Activated T-cell treated with anti-CD3 and anti-CD28 coated beads, Interleukin-2, amount 50 U/mL, for 1 hour (primary cell): ENCODE data around the gene EFHB.
"Not testable (repeated sequence)": the region's sequence is repeated elsewhere in the genome, so short reads cannot be mapped to it uniquely, and the experiment has no call there.

Experiments
- DNase-seq: peaks from one replicate; pipeline ENCODE4 v3.0.0-alpha.2; 2020

The EFHB gene

GRCh38 chr3:19931180-19931692, 2.8 kb downstream of the EFHB start:
- DNase-seq = no peak

DNA sequence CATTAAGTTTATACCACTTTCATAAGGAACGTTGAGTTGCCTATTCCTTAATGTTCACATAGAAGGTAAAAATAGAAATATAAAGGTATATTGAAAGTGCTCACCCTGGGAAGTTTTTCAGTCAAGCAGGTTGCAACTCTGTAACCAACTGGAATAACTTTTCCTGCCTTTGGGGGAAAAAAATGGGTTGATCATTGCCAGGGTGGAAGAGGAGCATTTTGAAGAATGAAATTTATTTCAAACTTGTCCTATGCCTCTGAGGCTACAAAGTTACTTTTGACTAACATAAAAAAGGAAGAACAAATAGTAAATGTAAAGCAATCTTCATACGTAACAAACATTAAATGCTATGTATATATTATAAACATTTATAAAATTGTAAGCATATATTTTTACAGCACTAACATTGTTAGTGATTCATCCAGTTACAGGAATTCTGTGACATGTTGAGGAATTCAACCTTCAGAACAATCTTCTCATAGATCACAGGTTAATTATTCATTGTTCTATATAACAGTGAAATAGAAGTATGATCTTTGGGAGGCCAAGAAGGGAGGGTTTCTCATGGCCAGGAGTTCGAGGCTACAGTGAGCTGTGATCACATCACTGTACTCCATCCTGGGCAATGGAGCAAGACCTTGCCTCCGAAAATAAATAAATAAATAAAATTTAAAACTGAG, 13.5 kb downstream of the EFHB start:
- no peak for DNase-seq

DNA sequence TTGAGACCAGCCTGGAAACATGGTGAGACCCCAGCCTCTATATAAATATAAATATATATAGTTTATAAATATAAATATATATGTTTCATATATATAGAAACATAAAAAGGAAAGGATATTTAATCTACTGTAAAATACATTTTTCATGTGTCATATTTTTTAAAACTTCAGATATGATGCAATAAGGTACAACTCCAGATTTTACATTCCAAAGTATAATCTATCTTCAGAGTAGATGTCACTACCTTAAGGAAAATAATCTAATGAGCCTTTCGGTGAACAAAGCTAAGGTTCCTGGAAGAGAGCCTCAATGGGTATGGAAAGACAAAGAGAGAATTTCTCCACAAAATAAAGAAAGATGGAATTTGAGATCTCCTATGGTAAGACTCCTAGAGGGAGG, 16.9 kb downstream of the EFHB start:
- DNase-seq = no peak

GRCh38 chr3:19911452-19911851, 22.6 kb downstream of the EFHB start:
- DNase-seq = no peak

DNA sequence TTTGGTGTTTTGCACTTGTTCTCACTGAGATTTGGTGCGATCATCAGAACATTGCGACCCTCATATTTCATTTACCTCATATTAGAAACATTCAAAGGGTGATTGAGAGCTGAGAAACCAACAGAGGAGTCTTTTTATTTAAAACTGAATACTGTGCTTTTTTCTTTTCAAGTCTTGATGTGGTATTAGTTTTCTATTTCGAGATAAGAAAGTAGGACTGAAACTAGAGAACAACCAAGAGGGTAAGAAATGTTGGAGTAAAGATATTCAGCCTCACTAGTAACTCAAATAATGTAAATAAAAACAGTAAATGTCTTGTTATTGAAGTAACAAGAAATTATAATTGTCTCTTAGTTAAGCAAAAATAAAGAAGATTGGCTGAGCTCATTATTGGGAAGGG, 26.5 kb downstream of the EFHB start:
- DNase-seq = no peak

- DNase-seq = no peak
These were observed 30.4 kb downstream of the EFHB start for GRCh38 chr3:19903649-19904048.

DNA sequence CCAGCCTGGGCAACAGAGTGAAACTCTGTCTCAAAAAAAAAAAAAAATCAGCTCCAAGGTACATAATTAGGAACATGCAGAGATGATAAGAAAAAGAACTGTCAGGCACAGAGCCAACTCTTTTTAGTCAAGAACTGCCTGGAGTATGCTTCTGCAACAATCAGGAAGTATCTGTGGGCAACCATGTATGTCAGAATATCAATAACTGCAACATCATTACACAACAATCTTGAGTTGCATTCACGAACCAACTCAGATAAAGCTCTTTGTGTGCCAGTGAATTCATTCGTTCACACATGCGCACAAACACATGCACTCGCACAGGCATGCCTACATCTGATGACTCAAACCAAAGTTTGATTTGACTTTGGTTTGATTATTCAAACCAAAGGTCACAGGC, 32.1 kb downstream of the EFHB start:
- DNase-seq = no peak

- DNase-seq = no peak
These were observed 32.7 kb downstream of the EFHB start for GRCh38 chr3:19901337-19901736.

DNA sequence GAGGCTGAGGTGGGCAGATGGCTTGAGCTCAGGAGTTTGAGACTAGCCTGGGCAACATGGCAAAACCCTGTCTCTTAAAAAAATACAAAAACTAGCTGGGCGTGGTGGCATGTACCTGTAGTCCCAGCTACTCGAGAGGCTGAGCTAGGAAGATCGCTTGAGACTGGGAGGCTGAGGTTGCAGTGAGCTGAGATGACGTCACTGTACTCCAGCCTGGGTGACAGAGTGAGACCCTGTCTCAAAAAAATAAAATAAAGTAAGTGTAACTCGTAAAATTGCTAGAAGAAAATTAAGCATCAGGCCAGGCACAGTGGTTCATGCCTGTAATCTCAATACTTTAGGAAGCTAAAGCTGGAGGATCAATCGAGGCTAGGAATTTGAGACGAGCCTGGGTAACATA, 34.2 kb downstream of the EFHB start:
- DNase-seq = not testable (repeated sequence)

- no peak for DNase-seq
These were observed 34.8 kb downstream of the EFHB start for GRCh38 chr3:19899264-19899663.

- no peak for DNase-seq
These were observed 35.3 kb downstream of the EFHB start for GRCh38 chr3:19898721-19899120.

DNA sequence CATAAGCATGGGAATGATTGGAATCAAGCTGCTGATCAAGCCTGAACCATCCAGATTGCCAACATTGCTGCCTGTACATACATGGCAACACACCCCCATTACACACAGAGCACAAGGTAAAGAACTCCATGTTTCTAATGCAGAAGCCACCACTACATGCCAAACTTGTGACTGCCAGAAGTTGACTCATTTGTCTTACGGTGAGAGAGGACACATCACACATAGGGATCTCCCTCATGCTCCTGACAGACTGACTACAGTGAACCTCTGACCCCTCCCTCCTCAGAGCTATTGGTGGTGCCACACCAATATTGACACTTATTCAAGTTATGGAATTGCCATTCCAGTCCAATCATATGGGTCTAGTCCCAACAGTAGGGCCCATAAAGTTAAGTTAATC, 42.3 kb downstream of the EFHB start:
- DNase-seq = no peak

GRCh38 chr3:19888428-19889152, 45.4 kb downstream of the EFHB start:
- no peak for DNase-seq

- not testable (repeated sequence) for DNase-seq
These were observed 46.9 kb downstream of the EFHB start for GRCh38 chr3:19887122-19887521.

- DNase-seq = no peak
These were observed 47.6 kb downstream of the EFHB start for GRCh38 chr3:19886404-19886803.

- DNase-seq = no peak
These were observed 48.5 kb downstream of the EFHB start for GRCh38 chr3:19885468-19885867.

GRCh38 chr3:19881852-19882251, 52.2 kb downstream of the EFHB start:
- no peak for DNase-seq

DNA sequence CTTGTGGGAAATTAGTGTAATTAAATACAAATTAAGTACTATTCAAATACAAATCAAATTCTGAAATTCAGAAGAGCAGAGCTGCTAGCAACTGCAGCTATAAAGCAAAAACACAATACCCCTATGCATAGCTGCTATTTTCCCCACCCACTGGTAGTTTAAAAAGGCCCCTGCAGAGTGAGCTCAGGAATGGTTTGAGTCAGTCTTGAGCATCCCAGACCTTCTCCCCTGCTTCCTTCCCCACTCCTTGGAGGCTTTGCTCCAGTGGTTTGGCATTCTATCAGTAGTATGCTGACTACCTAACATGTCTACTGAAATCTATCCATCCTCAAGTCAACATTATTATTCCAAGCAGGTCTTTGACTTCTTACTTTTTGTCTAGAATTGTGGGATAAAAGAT, 53.0 kb downstream of the EFHB start:
- no peak for DNase-seq

DNA sequence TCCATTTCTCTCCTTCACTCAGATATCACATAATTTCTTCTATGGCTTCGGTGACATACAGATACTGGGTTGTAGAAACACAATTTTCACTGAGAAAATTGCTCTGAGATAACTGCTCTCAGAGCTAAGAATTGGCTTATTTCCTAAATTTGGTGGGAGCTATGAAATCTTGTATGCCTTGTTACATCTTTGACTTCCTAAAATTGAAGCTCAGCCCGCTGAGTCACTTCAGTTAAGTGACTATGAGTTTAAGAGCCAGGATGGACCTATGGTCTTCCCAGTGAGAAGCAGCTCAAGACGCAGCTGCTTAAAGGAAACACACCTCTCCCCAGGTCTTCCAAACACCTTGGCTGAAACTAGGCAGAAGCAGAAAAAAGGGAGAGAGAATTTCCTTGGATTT, 56.4 kb downstream of the EFHB start:
- no peak for DNase-seq

GRCh38 chr3:19866751-19867347, 67.2 kb downstream of the EFHB start:
- no peak for DNase-seq

GRCh38 chr3:19855318-19855717, 78.7 kb downstream of the EFHB start:
- DNase-seq = not testable (repeated sequence)

DNA sequence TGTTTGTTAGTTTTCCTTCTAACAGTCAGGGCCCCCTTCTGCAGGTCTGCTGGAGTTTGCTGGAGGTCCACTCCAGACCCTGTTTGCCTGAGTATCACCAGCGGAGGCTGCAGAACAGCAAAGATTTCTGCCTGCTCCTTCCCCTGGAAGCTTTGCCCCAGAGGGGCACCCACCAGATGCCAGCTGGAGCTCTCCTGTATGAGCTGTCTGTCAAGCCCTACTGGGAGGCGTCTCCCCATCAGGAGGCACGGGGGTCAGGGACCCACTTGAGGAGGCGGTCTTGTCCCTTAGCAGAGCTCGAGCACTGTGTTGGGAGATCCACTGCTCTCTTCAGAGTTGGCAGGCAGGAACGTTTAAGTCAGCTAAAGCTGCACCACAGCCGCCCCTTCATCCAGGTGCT, 87.4 kb downstream of the EFHB start:
- DNase-seq = not testable (repeated sequence)
